ENCODE data around the gene ZNF622. TPM values are rescaled to one million over a fixed set of nuclear protein-coding genes. Genes with fewer than 3 reads are reported as not detected.
A peak's percentile ranks its signal among the peaks of the same experiment; 100 is the strongest.

ZNF622 gene
- total and polyA plus RNA-seq, 2 of the 13 experiments (the other 11 are each of a cell fraction or from before 2014, with no cell fraction given), result 12.1 to 44.7 TPM

DNA sequence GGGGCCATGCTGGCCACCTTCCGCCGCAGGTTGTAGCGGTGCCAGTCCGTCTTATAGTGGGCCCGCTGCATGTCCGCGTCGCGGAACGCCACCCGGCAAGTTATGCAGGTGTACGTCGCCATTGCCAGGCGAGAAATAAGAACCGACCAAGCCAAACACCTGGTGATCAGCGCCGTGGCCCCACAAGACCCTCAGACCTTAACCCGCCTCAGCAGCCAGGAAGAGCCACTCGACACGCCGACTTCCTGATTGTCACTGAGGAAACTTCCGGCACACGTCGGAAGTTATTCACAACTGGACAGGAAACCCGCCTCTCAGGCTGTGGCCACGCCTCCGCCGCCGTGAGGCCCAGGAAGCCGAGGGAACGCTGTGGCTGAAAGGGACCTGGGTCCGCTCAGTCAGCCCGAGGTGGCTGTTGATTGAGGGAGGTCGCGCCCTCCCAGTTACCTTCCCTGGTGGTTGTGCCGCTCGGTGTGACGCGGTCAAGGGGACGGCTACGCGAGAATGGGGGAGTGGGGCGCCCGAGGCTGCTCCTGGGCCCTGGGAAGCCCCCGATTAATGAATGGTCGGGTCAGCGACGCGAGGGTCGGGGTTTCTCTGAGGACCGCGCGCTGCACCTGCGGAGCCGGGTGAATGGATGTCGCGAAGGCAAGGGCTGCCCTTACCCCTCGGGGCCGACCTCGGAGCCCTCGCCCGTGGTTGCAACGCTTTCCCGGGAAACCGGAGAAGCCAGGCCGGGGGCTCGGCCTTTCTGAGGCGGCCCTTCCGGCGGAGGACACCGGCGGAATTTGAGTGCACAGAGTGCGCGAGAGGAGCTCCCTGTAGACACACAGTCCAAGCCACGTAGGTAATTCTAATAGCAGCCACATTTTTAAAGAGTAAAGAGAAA, at the start of gene ZNF622 (continued):
- TF ChIP-seq ZNF451 (CRISPR knock-in tag; IDR thresholded peaks at IDR 0.05) (no peak), MTF2 (CRISPR knock-in tag; IDR thresholded peaks at IDR 0.05; ENCODE audit: borderline replicate concordance) (no peak; the same call in 1 of the 2 replicates), MNT (IDR thresholded peaks at IDR 0.05) (peak; percentile 35; the same call in 1 of the 2 replicates), ZNF678 (CRISPR knock-in tag; IDR thresholded peaks at IDR 0.05) (peak; percentile 69; the same call in 1 of the 2 replicates), KDM6A (CRISPR knock-in tag; IDR thresholded peaks at IDR 0.05; ENCODE audit: low read depth) (no peak), ZNF616 (CRISPR knock-in tag; IDR thresholded peaks at IDR 0.05; ENCODE audit: low read depth) (no peak), PRDM4 (CRISPR knock-in tag; IDR thresholded peaks at IDR 0.05; ENCODE audit: borderline replicate concordance) (no peak), SRF (IDR thresholded peaks at IDR 0.05; ENCODE audit: low read depth, low read length) (no peak), ZNF703 (CRISPR knock-in tag; IDR thresholded peaks at IDR 0.05; ENCODE audit: borderline replicate concordance) (no peak), MTA3 (CRISPR knock-in tag; IDR thresholded peaks at IDR 0.05) (no peak), HOXA3 (CRISPR knock-in tag; IDR thresholded peaks at IDR 0.05) (peak; percentile 87)
- TF ChIP-seq, protein P1, sequence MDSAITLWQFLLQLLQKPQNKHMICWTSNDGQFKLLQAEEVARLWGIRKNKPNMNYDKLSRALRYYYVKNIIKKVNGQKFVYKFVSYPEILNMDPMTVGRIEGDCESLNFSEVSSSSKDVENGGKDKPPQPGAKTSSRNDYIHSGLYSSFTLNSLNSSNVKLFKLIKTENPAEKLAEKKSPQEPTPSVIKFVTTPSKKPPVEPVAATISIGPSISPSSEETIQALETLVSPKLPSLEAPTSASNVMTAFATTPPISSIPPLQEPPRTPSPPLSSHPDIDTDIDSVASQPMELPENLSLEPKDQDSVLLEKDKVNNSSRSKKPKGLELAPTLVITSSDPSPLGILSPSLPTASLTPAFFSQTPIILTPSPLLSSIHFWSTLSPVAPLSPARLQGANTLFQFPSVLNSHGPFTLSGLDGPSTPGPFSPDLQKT (CRISPR knock-in tag; IDR thresholded peaks at IDR 0.05; ENCODE audit: borderline replicate concordance), result peak; percentile 60; the same call in 1 of the 2 replicates
- TF ChIP-seq, protein P2, sequence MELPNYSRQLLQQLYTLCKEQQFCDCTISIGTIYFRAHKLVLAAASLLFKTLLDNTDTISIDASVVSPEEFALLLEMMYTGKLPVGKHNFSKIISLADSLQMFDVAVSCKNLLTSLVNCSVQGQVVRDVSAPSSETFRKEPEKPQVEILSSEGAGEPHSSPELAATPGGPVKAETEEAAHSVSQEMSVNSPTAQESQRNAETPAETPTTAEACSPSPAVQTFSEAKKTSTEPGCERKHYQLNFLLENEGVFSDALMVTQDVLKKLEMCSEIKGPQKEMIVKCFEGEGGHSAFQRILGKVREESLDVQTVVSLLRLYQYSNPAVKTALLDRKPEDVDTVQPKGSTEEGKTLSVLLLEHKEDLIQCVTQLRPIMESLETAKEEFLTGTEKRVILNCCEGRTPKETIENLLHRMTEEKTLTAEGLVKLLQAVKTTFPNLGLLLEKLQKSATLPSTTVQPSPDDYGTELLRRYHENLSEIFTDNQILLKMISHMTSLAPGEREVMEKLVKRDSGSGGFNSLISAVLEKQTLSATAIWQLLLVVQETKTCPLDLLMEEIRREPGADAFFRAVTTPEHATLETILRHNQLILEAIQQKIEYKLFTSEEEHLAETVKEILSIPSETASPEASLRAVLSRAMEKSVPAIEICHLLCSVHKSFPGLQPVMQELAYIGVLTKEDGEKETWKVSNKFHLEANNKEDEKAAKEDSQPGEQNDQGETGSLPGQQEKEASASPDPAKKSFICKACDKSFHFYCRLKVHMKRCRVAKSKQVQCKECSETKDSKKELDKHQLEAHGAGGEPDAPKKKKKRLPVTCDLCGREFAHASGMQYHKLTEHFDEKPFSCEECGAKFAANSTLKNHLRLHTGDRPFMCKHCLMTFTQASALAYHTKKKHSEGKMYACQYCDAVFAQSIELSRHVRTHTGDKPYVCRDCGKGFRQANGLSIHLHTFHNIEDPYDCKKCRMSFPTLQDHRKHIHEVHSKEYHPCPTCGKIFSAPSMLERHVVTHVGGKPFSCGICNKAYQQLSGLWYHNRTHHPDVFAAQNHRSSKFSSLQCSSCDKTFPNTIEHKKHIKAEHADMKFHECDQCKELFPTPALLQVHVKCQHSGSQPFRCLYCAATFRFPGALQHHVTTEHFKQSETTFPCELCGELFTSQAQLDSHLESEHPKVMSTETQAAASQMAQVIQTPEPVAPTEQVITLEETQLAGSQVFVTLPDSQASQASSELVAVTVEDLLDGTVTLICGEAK (IDR thresholded peaks at IDR 0.05), result peak; percentile 87
- TF ChIP-seq, protein P2 (CRISPR knock-in tag; IDR thresholded peaks at IDR 0.05), result peak; percentile 85

Measured in HepG2 (cell line).